ENCODE results near the gene KLF13.
A peak's percentile ranks its signal among the peaks of the same experiment; 100 is the strongest.

DNA sequence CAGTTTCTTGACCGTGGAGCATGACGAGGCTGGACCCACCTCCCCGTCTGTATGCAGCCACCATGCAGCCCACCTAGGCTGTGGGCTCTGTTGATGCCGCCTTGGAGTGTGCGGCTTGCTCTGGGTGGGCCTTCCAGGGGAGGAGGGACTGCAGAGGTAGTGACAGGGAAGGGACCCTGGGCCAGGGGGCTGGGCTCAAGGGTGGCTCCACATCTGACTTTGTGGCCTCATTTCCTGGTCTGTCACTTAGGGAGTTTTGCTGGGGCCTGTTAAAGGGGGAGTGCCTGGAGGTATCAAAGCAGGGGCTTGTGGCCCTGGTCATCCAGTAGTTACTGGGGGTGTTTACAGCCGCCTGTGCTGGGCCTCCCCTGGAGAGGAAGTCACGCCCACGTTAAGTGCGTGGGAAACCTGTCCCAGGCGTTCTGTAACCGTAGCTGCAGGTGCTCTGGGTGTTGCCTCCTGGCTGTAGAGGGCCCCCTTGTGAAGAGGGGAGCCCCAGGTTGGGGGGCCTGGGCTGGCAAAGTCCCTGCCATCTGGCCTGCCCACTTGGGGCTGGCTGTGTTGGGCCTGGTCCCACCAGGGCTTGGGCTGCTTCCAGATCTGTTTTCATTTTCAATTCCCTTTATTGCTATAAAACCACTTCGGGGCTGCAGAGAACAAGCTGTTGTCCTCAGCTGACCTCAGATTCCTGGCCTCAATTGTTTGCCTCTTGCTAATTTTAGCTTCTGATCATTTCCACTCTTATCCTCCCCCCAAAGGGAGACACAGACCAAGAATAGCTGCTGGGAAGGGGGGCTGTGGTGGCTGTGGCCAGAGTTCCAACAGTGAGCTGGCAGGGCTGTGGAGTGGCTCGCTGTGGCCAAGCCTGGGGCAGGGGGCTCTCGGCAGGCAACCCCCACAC, 26.5 kb downstream of the KLF13 start:
- TF ChIP-seq, protein P1, sequence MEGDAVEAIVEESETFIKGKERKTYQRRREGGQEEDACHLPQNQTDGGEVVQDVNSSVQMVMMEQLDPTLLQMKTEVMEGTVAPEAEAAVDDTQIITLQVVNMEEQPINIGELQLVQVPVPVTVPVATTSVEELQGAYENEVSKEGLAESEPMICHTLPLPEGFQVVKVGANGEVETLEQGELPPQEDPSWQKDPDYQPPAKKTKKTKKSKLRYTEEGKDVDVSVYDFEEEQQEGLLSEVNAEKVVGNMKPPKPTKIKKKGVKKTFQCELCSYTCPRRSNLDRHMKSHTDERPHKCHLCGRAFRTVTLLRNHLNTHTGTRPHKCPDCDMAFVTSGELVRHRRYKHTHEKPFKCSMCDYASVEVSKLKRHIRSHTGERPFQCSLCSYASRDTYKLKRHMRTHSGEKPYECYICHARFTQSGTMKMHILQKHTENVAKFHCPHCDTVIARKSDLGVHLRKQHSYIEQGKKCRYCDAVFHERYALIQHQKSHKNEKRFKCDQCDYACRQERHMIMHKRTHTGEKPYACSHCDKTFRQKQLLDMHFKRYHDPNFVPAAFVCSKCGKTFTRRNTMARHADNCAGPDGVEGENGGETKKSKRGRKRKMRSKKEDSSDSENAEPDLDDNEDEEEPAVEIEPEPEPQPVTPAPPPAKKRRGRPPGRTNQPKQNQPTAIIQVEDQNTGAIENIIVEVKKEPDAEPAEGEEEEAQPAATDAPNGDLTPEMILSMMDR (IDR thresholded peaks at IDR 0.05; ENCODE audit: low read depth, low read length), result peak; percentile 31
- no peak for TF ChIP-seq EZH2phosphoT487 (IDR thresholded peaks at IDR 0.05; ENCODE audit: low read depth)
